Measurements from ENCODE around the gene PIP4K2B.

DNA sequence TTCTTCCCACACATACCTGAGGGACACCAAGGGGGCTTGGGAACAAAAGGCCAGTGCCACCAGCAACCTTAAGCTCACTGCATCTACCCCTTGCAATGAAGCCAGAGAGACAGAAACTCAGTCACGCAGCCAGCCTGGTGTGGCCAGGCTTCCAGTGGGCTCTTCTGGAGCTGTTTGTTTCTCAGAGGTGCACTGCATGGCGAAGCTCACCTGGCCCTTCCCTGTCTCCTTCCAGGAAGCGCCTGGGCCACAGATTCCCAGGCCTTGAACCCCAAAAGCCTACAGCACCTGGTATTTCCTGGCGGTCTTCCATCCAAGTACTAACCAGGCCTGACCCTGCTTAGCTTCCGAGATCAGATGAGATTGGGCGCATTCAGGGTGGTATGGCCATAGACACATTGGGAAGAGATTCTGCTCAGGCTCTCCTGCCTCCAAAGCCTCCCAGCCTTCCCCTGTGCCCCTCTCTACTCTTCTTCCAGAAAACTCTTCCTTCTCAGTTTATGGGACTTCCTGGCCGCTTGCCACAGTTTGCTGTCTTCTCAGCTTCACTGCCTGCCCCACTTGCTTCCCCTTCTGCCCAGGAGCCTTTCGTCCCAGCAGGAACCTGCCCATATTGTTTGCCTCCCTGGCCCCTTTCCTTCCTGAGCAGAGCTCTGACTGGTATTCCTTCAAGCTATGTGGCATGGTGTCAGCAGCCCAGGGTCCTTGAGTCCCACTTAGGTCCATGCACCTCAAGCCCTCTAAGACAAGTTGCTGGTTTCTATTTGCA, 67.6 kb downstream of the PIP4K2B start:
- TF ChIP-seq POLR2A (IDR thresholded peaks at IDR 0.05): no peak
- TF ChIP-seq, protein P1, sequence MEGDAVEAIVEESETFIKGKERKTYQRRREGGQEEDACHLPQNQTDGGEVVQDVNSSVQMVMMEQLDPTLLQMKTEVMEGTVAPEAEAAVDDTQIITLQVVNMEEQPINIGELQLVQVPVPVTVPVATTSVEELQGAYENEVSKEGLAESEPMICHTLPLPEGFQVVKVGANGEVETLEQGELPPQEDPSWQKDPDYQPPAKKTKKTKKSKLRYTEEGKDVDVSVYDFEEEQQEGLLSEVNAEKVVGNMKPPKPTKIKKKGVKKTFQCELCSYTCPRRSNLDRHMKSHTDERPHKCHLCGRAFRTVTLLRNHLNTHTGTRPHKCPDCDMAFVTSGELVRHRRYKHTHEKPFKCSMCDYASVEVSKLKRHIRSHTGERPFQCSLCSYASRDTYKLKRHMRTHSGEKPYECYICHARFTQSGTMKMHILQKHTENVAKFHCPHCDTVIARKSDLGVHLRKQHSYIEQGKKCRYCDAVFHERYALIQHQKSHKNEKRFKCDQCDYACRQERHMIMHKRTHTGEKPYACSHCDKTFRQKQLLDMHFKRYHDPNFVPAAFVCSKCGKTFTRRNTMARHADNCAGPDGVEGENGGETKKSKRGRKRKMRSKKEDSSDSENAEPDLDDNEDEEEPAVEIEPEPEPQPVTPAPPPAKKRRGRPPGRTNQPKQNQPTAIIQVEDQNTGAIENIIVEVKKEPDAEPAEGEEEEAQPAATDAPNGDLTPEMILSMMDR (IDR thresholded peaks at IDR 0.05): no peak

All from esophagus squamous epithelium (tissue), 4 donors.